ENCODE results near the gene CCL27.
"Not testable (repeated sequence)": the region's sequence is repeated elsewhere in the genome, so short reads cannot be mapped to it uniquely, and the experiment has no call there.

The CCL27 gene

GRCh38 chr9:34648673-34649072 lies 13.8 kb downstream of the CCL27 start:
- no peak for DNase-seq

- DNase-seq, result no peak
Observed at GRCh38 chr9:34647651-34648050, 14.8 kb downstream of the CCL27 start.

- no peak for DNase-seq
Observed at GRCh38 chr9:34647084-34647403, 15.4 kb downstream of the CCL27 start.

GRCh38 chr9:34646211-34647083 lies 16.0 kb downstream of the CCL27 start, which contains the start of gene GALT:
Gene GALT, plus strand, starts transcription at chr9:34646675. Its CDS starts 30 bp downstream, at chr9:34646705.
- peak; percentile 91 for DNase-seq

GRCh38 chr9:34644766-34645314 lies 17.6 kb downstream of the CCL27 start:
- DNase-seq, result no peak

- DNase-seq, result no peak
Observed at GRCh38 chr9:34642679-34643078, 19.8 kb downstream of the CCL27 start.

GRCh38 chr9:34639322-34639721 lies 23.1 kb downstream of the CCL27 start:
- DNase-seq, result not testable (repeated sequence)

- DNase-seq, result no peak
Observed at GRCh38 chr9:34638138-34638445, 24.4 kb downstream of the CCL27 start.

- DNase-seq, result peak; percentile 82
Observed at GRCh38 chr9:34637356-34638137, 24.9 kb downstream of the CCL27 start, which contains the start of gene SIGMAR1. Gene SIGMAR1, minus strand, starts transcription at chr9:34637787. Its CDS starts 90 bp downstream, at chr9:34637697.

GRCh38 chr9:34636791-34637355 lies 25.6 kb downstream of the CCL27 start:
- peak; percentile 41 for DNase-seq

- DNase-seq, result no peak
Observed at GRCh38 chr9:34635556-34635955, 26.9 kb downstream of the CCL27 start.

GRCh38 chr9:34634551-34635248 lies 27.8 kb downstream of the CCL27 start:
- no peak for DNase-seq

GRCh38 chr9:34633851-34634550 lies 28.5 kb downstream of the CCL27 start:
- peak; percentile 45 for DNase-seq

GRCh38 chr9:34633166-34633565 lies 29.3 kb downstream of the CCL27 start:
- DNase-seq, result no peak

- DNase-seq, result no peak
Observed at GRCh38 chr9:34630402-34631154, 31.9 kb downstream of the CCL27 start.

- no peak for DNase-seq
Observed at GRCh38 chr9:34629491-34629808, 33.0 kb downstream of the CCL27 start.

GRCh38 chr9:34628656-34629490 lies 33.6 kb downstream of the CCL27 start, which contains the start of gene ARID3C:
Gene ARID3C, minus strand, starts transcription at chr9:34629066. Its CDS starts 1,052 bp downstream, at chr9:34628014.
- DNase-seq, result no peak

- no peak for DNase-seq
Observed at GRCh38 chr9:34627716-34628655, 34.5 kb downstream of the CCL27 start.

- DNase-seq, result no peak
Observed at GRCh38 chr9:34625186-34625486, 37.3 kb downstream of the CCL27 start.

All from NK-92 treated with Interleukin-12 subunit alpha and Interleukin-12 subunit beta, amount 100 ng/mL, for 24 hours (cell line).